ACHN (cell line): ENCODE results near the gene TRAP1.
A peak's percentile ranks its signal among the peaks of the same experiment; 100 is the strongest.
"Not testable (repeated sequence)": the region's sequence is repeated elsewhere in the genome, so short reads cannot be mapped to it uniquely, and the experiment has no call there.

Source experiments
- DNase-seq: peaks from one replicate; pipeline ENCODE4 v3.0.0-alpha.2; 2015
- in situ Hi-C: cut with HindIII; loops from 2 replicates; pipeline ENCODE4 v1.10.0; 2017; ENCODE audit warnings: low sequenced_read_pairs, low pct_ligation_motif_present, low pct_unique_long_range_greater_than_20kb

Gene TRAP1

DNA sequence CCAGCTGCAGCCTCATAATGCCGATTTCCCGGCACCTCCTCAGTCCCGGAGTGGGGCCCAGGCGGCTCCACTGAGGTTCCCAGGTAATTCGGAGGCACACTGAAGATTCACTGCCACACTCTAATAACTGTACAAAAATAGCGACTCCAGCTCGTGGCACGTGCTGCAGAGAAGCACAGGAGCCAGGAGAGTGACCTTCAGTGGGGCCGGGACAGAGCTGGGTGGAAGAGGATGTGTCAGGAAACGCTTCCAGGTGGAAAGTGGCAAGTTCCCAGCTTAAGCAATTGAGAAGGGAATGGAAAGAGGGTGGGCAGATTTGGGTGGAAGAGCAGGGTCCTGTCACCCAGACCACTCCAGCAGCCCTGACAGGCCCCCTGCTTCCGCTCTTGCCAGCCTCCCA is 3.1 kb upstream of the TRAP1 start:
- in situ Hi-C loops, result no loop called here
- no peak for DNase-seq

- in situ Hi-C loops, result no loop called here
- DNase-seq, result no peak
Measured at GRCh38 chr16:3718628-3719027, 1.3 kb upstream of the TRAP1 start.

GRCh38 chr16:3718019-3718391 is 681 bp upstream of the TRAP1 start:
- no peak for DNase-seq
- in situ Hi-C loops, result no loop called here

DNA sequence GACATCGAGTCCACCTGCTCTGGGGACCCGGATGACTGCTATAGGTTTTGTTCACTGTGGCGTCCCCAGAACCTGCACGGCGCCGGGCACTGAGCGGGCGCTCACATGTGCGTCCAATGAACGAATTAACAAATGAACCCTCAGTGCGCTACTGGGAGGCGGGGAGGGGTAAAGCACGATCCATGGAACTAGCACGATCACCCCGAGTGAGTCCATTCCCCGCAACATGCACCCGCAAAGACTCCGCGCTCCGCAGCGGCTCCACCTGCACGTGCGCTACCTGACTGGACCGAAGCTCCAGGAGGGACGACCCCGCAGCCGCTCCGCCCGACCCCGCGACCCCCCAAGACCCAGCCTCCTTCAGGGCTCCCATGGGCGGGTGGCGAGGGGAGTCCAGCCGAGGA is 491 bp downstream of the TRAP1 start:
- peak; percentile 48 for DNase-seq
- in situ Hi-C loops, result no loop called here

GRCh38 chr16:3715430-3715829 is 1.9 kb downstream of the TRAP1 start:
- DNase-seq, result no peak
- in situ Hi-C loops, result no loop called here

DNA sequence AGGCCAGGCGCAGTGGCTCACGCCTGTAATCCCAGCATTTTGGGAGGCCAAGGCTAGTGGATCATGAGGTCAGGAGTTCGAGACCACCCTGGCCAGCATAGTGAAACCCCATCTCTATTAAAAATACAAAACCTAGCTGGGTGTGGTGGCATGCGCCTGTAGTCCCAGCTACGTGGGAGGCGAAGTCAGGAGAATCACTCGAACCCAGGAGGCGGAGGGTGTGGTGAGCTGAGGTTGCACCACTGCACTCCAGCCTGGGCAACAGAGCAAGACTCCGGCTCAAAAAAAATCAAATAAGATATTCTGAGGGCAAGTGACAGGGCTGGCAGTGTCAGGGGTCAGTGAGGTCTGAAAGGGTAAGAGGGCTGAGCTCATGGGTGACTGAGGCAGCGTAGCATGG is 2.9 kb downstream of the TRAP1 start:
- DNase-seq, in situ Hi-C loops: not testable (repeated sequence)

DNA sequence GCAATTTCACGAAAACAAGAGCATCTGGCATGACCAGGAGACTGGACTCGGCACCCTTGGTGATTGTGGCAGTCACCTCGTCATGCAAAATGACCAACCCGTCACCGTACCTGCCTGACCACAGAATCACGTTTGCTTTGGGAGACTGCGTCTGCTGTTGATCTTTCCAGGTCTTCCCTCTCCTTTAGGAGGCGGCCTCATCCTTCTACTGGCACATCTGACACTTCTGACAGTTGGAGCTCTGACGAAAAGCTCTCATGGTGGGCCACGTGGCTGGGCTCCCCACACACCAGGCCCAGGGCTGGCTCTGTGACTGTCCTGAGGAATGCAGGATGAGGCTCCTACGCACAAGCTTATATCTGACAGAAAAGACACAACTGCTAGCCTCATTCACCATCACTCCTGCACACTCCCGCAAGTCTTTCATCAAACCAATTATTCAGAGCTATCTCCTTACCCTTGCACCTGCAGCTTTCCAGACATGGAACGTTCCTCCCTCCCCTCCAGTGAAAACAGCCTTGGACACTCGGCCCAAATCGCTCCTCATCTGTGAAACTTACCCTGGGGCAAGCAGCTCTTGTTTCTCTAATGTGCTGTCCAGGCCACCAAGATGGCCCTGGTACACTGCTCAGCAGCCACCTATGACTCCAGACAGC is 3.6 kb downstream of the TRAP1 start:
- no peak for DNase-seq
- in situ Hi-C loops, result no loop called here

- DNase-seq, result no peak
- in situ Hi-C loops, result no loop called here
Measured at GRCh38 chr16:3712861-3713372, 4.4 kb downstream of the TRAP1 start.

DNA sequence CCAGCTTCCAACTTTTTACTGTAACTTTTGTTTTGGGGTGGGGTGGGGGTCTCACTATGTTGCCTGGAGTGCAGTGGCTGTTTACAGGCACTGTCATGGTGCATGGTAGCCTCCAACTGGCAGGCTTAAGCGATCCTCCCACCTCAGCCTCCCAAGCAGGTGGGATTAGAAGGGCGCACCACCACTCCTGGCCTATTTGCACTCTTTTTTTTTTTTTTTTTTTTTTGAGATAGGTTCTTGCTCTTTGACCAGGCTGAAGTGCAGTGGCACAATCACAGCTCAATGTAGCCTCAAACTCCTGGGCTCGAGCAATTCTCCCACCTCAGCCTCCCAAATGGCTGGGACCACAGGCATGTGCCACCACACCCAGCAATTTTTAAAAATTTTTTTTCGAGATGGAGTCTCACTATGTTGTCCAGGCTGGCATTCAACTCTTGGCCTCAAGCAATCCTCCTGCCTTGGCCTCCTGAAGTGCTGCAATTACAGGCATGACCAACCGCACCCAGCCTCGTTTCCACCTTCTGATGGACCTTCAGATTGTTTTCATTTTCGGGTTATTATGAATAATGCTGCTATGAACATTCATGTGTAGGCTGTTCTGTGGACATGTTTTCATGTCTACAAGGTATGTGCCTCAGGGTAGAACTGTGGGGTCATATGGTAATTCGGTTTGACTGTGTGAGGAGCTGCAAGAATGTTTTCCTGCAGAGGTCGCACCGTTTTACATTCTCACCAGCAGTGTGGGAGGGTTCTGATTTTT is 10.9 kb downstream of the TRAP1 start:
- in situ Hi-C loops, result no loop called here
- no peak for DNase-seq

GRCh38 chr16:3702082-3702481 is 15.2 kb downstream of the TRAP1 start:
- DNase-seq, result no peak
- in situ Hi-C loops, result no loop called here

- in situ Hi-C loops, result no loop called here
Measured at GRCh38 chr16:3701531-3701930, 15.8 kb downstream of the TRAP1 start.

GRCh38 chr16:3698941-3699340 is 18.4 kb downstream of the TRAP1 start:
- no peak for DNase-seq
- in situ Hi-C loops, result no loop called here

More at GRCh38 chr16:3701531-3701930, 15.8 kb downstream of the TRAP1 start:
- no peak for DNase-seq

- DNase-seq, result peak; percentile 34
- in situ Hi-C loops, result no loop called here
Measured at GRCh38 chr16:3696425-3697218, 20.7 kb downstream of the TRAP1 start.

DNA sequence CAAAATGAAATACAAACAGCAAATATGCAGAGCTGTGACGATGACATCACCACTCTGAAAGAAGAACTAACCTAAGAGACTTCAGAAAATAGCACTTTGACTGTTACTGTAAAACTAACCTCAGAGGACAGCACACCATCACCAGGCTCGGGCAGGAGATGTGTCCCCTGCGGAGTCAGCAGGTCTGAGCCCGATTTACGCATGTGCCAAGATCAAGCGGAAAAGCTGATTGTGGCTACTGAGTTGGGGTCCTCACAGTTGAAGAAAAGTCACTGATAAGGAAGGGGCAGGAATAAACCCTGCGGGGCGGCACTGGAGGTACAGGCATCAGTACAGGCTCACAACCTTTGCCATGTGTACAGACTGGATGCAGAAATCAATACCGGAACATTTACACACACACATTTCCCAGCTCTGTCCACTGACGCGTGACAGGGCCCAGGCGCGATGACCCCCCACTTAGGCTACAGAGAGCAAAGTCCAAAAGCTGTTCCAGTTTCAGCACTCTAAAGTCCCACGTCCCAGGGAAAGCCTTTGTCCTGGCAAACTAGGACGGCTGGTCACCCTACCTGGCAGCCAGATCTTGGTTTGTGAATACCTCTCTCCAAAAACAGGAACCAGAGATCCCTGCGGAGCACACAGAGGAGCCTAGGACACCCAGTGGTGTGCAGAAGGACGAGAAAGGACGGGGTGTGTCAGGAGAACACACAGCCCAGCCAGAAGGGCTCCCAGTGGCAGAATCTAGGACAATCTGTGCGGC is 21.5 kb downstream of the TRAP1 start:
- DNase-seq, result peak; percentile 78
- in situ Hi-C loops, result no loop called here

- in situ Hi-C loops, result no loop called here
- DNase-seq, result no peak
Measured at GRCh38 chr16:3694051-3694450, 23.3 kb downstream of the TRAP1 start.

DNA sequence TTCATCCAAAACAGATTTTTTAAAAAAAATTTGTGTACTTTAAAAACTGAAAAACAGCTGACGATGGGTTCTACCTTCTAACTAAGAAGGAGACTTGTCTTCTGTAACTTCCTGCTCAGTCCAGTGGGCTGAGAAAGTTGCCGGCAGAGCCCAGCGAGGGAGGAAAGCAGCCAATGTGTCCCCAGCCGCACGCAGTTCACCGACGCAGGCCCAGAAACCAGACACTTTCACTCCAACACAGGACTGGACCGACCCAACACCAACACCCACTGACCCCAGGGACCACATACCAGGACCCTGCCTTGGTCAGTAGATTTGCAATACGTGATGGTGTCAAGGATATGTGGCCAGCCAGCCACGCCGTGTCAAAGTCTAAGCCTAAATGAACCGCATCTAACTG is 25.6 kb downstream of the TRAP1 start:
- in situ Hi-C loops, result no loop called here
- DNase-seq, result no peak

GRCh38 chr16:3690980-3691720 is 26.2 kb downstream of the TRAP1 start:
- in situ Hi-C loops, result no loop called here
- DNase-seq, result no peak

GRCh38 chr16:3690470-3690928 is 26.8 kb downstream of the TRAP1 start:
- in situ Hi-C loops, result no loop called here
- peak; percentile 91 for DNase-seq
